Stimulated activated CD8-positive, alpha-beta memory T cell treated with anti-CD3 and anti-CD28 coated beads, Interleukin-12 subunit alpha, Interleukin-12 subunit beta, amount 100 ng/mL, for 1 hour (primary cell): Measurements from ENCODE around the gene GRIK1.

Experiments
- DNase-seq: peaks from one replicate; pipeline ENCODE4 v3.0.0-alpha.2; 2020; ENCODE audit warnings: low read depth

GRIK1 gene

GRCh38 chr21:29786496-29787360, 153.1 kb downstream of the GRIK1 start:
- no peak for DNase-seq

GRCh38 chr21:29777160-29777559, 162.6 kb downstream of the GRIK1 start:
- DNase-seq: no peak

- DNase-seq: no peak
These were observed 164.3 kb downstream of the GRIK1 start for GRCh38 chr21:29775462-29775861.

- no peak for DNase-seq
These were observed 168.2 kb downstream of the GRIK1 start for GRCh38 chr21:29771491-29772066.

GRCh38 chr21:29763674-29764073, 176.1 kb downstream of the GRIK1 start:
- no peak for DNase-seq

GRCh38 chr21:29762570-29763082, 177.2 kb downstream of the GRIK1 start:
- no peak for DNase-seq

GRCh38 chr21:29753216-29753615, 186.6 kb downstream of the GRIK1 start:
- no peak for DNase-seq

- no peak for DNase-seq
These were observed 188.2 kb downstream of the GRIK1 start for GRCh38 chr21:29751473-29752185.

- DNase-seq: no peak
These were observed 189.8 kb downstream of the GRIK1 start for GRCh38 chr21:29749957-29750356.

- no peak for DNase-seq
These were observed 190.6 kb downstream of the GRIK1 start for GRCh38 chr21:29749223-29749622.

GRCh38 chr21:29748391-29749167, 191.2 kb downstream of the GRIK1 start:
- no peak for DNase-seq

GRCh38 chr21:29741761-29742160, 198.0 kb downstream of the GRIK1 start:
- DNase-seq: no peak

- no peak for DNase-seq
These were observed 200.6 kb downstream of the GRIK1 start for GRCh38 chr21:29739176-29739575.

- no peak for DNase-seq
These were observed 201.1 kb downstream of the GRIK1 start for GRCh38 chr21:29738730-29739129.

- no peak for DNase-seq
These were observed 202.6 kb downstream of the GRIK1 start for GRCh38 chr21:29737186-29737585.

- DNase-seq: no peak
These were observed 209.5 kb downstream of the GRIK1 start for GRCh38 chr21:29730281-29730680.

GRCh38 chr21:29726044-29726443, 213.8 kb downstream of the GRIK1 start:
- no peak for DNase-seq

GRCh38 chr21:29725025-29725736, 214.6 kb downstream of the GRIK1 start:
- DNase-seq: no peak

GRCh38 chr21:29721964-29722363, 217.8 kb downstream of the GRIK1 start:
- no peak for DNase-seq

GRCh38 chr21:29721221-29721620, 218.6 kb downstream of the GRIK1 start:
- no peak for DNase-seq

GRCh38 chr21:29719521-29719920, 220.3 kb downstream of the GRIK1 start:
- no peak for DNase-seq
